Right atrium auricular region (tissue), 2 donors: ENCODE data around the gene TCHH. TPM values are rescaled to one million over a fixed set of nuclear protein-coding genes. Genes with fewer than 3 reads are reported as not detected.
"Not testable (repeated sequence)": the region's sequence is repeated elsewhere in the genome, so short reads cannot be mapped to it uniquely, and the experiment has no call there.

Experiments
- DNase-seq: peaks from one replicate; pipeline ENCODE4 v3.0.0-alpha.2; 2019; ENCODE audit warnings: low spot score
- H3K27ac ChIP-seq, 2 donors: fragments of 200-600 bp; sonication (generic); 1 replicate in 1 of 2; 2 replicates in 1 of 2; pipeline ENCODE4 v1.5.1; 2016 to 2019
- H3K27me3 ChIP-seq, 2 donors: fragments of 200-600 bp; sonication (generic); one replicate each; pipeline versions ENCODE4 v1.5.1 to v1.6.0; 2017 to 2019
- H3K36me3 ChIP-seq: fragments of 200-600 bp; sonication (generic); one replicate; pipeline ENCODE4 v1.5.1; 2016
- H3K4me1 ChIP-seq, 2 donors: fragments of 200-600 bp; sonication (generic); one replicate each; pipeline versions ENCODE4 v1.5.1 to v1.6.0; 2017 to 2019
- H3K4me3 ChIP-seq, 2 donors: fragments of 200-600 bp; sonication (generic); 1 replicate in 1 of 2; 2 replicates in 1 of 2; pipeline ENCODE4 v1.5.1; 2017 to 2019; ENCODE audit warnings: mild to moderate bottlenecking in 1 of 2, moderate library complexity in 1 of 2
- H3K9me3 ChIP-seq, 2 donors: fragments of 200-600 bp; sonication (generic); one replicate each; pipeline ENCODE4 v1.5.1; 2019
- CTCF ChIP-seq, 2 donors: fragments of 200-600 bp; sonication (generic); IDR thresholded peaks; one replicate each; pipeline ENCODE4 v1.5.1; 2019; ENCODE audit warnings: antibody characterized with exemption in 2 of 2
- total RNA-seq, 2 donors: library from RNA; depleted of rRNA; stranded (reverse); fragments of >200 nt; gene quantifications; one replicate each; pipeline ENCODE4 v1.1.0, GENCODE V29; 2016

Gene TCHH
- total RNA-seq, 2 donors from 2014 or later, result 0.04 to 0.12 TPM

GRCh38 chr1:152153996-152154395 is 38.8 kb upstream of the TCHH start:
- Histone ChIP-seq H3K9me3 (no peaks in the 10 kb centered on the region), H3K4me3 (no peak overlapping the region), H3K4me1 (no peaks in the 10 kb centered on the region), H3K27ac (no peak overlapping the region), H3K36me3 (no peaks in the 10 kb centered on the region), H3K27me3 (no peaks in the 10 kb centered on the region)
- DNase-seq, result no peak
- no peak for TF ChIP-seq CTCF (IDR thresholded peaks at IDR 0.05)

GRCh38 chr1:152151646-152152045 is 36.4 kb upstream of the TCHH start:
- Histone ChIP-seq H3K4me3 (no peak overlapping the region), H3K4me1 (no peaks in the 10 kb centered on the region), H3K27ac (no peak overlapping the region), H3K27me3 (no peaks in the 10 kb centered on the region), H3K9me3 (peaks cover 0 to 14% of the 10 kb centered on the region in 2 donors), H3K36me3 (no peaks in the 10 kb centered on the region)
- DNase-seq, result no peak
- TF ChIP-seq CTCF (IDR thresholded peaks at IDR 0.05), result no peak

GRCh38 chr1:152148981-152149380 is 33.7 kb upstream of the TCHH start:
- DNase-seq, result no peak

GRCh38 chr1:152148051-152148450 is 32.8 kb upstream of the TCHH start:
- no peaks in the 10 kb centered on the region for H3K27me3 ChIP-seq
- H3K4me3 ChIP-seq, result no peak overlapping the region
- no peak for DNase-seq
- H3K27ac ChIP-seq, result no peak overlapping the region
- H3K36me3 ChIP-seq, result no peaks in the 10 kb centered on the region
- TF ChIP-seq CTCF (IDR thresholded peaks at IDR 0.05), result no peak
- no peaks in the 10 kb centered on the region for H3K4me1 ChIP-seq
- peaks cover 0 to 14% of the 10 kb centered on the region in 2 donors for H3K9me3 ChIP-seq

More at GRCh38 chr1:152148981-152149380, 33.7 kb upstream of the TCHH start:
- peaks cover 0 to 14% of the 10 kb centered on the region in 2 donors for H3K9me3 ChIP-seq
- TF ChIP-seq CTCF (IDR thresholded peaks at IDR 0.05), result no peak
- no peaks in the 10 kb centered on the region for H3K4me1 ChIP-seq
- no peak overlapping the region for H3K27ac ChIP-seq
- no peaks in the 10 kb centered on the region for H3K36me3 ChIP-seq
- H3K4me3 ChIP-seq, result no peak overlapping the region
- H3K27me3 ChIP-seq, result no peaks in the 10 kb centered on the region

- no peaks in the 10 kb centered on the region for H3K4me1 ChIP-seq
- no peak overlapping the region for H3K27ac ChIP-seq
- no peak for TF ChIP-seq CTCF (IDR thresholded peaks at IDR 0.05)
- no peak overlapping the region for H3K4me3 ChIP-seq
- H3K9me3 ChIP-seq, result peaks cover 0 to 14% of the 10 kb centered on the region in 2 donors
- no peaks in the 10 kb centered on the region for H3K27me3 ChIP-seq
- H3K36me3 ChIP-seq, result no peaks in the 10 kb centered on the region
- no peak for DNase-seq
These were observed 30.5 kb upstream of the TCHH start for GRCh38 chr1:152145769-152146168.

- not testable (repeated sequence) for H3K27me3 ChIP-seq, H3K27ac ChIP-seq, DNase-seq, H3K4me1 ChIP-seq, H3K4me3 ChIP-seq, H3K36me3 ChIP-seq
- peaks cover 0 to 14% of the 10 kb centered on the region in 2 donors for H3K9me3 ChIP-seq
These were observed 29.5 kb upstream of the TCHH start for GRCh38 chr1:152144674-152145183.
